NCI-H345 treated with DMSO at 0.1 percent for 48 hours (cell line): ENCODE measurements around the gene UNC50.

Experiments
- DNase-seq: peaks from one replicate; lab custom pipeline; 2025; ENCODE audit not compliant: unreplicated experiment; lab: John Stamatoyannopoulos, UW

The UNC50 gene

GRCh38 chr2:98663511-98664090 lies 55.2 kb downstream of the UNC50 start:
- DNase-seq = no peak

GRCh38 chr2:98664323-98664722 lies 55.9 kb downstream of the UNC50 start:
- no peak for DNase-seq

- no peak for DNase-seq
These were observed 57.3 kb downstream of the UNC50 start for GRCh38 chr2:98665677-98666076.
